Vagina (tissue), 2 donors: Measurements from ENCODE around the gene ENO4.

Source experiments
- CTCF ChIP-seq, 3 experiments: fragments of 450-650 bp in 2 of 3; fragments of 200-600 bp in 1 of 3; sonication (generic) in 1 of 3; IDR thresholded peaks; one replicate each; pipeline ENCODE4 v1.5.1; 2017 to 2019; ENCODE audit warnings: antibody characterized with exemption in 3 of 3, mild to moderate bottlenecking in 2 of 3, moderate library complexity in 2 of 3
- POLR2A ChIP-seq, 2 donors: fragments of 450-650 bp; IDR thresholded peaks; one replicate each; pipeline ENCODE4 v1.6.1; 2017; ENCODE audit warnings: antibody characterized with exemption in 2 of 2, mild to moderate bottlenecking in 2 of 2, moderate library complexity in 2 of 2

GRCh38 chr10:116833986-116834985 lies 15.0 kb upstream of the ENO4 start:
- no peak for TF ChIP-seq CTCF (IDR thresholded peaks at IDR 0.05)
- TF ChIP-seq POLR2A (IDR thresholded peaks at IDR 0.05), result no peak
